Activated naive CD8-positive, alpha-beta T cell treated with anti-CD3 and anti-CD28 coated beads, Interleukin-2, amount 10 ng/mL, durations not matched to agents 7 days and 5 days (primary cell): ENCODE data around the gene RTP5. TPM values are rescaled to one million over a fixed set of nuclear protein-coding genes. Genes with fewer than 3 reads are reported as not detected.
"Not testable (repeated sequence)": the region's sequence is repeated elsewhere in the genome, so short reads cannot be mapped to it uniquely, and the experiment has no call there.

Experiments
- ATAC-seq: fragments of 150-1000 bp; cut with Tn5 transposase; one replicate; pipeline ENCODE4 v1.10.0; 2021; ENCODE audit warnings: low read depth, moderate library complexity
- POLR2A ChIA-PET: fragments of 350-600 bp; sonication (Branson Sonifier 250); formaldehyde crosslinking; loops from one replicate; lab custom pipeline; 2021; ENCODE audit warnings: antibody characterized with exemption; lab: Charles Lee
- DNase-seq: peaks from one replicate; pipeline ENCODE4 v3.0.0; 2021
- H3K27ac Mint-ChIP-seq: one replicate; pipeline ENCODE4 v1.8.0; 2022; ENCODE audit warnings: mild to moderate bottlenecking, mixed read lengths
- H3K27me3 Mint-ChIP-seq: one replicate; pipeline ENCODE4 v1.8.0; 2022; ENCODE audit warnings: mild to moderate bottlenecking, moderate library complexity, mixed read lengths
- H3K36me3 Mint-ChIP-seq: one replicate; pipeline ENCODE4 v1.8.0; 2021; ENCODE audit warnings: mild to moderate bottlenecking, mixed read lengths
- H3K4me1 Mint-ChIP-seq: one replicate; pipeline ENCODE4 v1.8.0; 2021; ENCODE audit warnings: mixed read lengths
- H3K4me3 Mint-ChIP-seq: one replicate; pipeline ENCODE4 v1.8.0; 2022; ENCODE audit warnings: mild to moderate bottlenecking, moderate library complexity, mixed read lengths
- H3K9me3 Mint-ChIP-seq: one replicate; pipeline ENCODE4 v1.8.0; 2021; ENCODE audit warnings: mixed read lengths
- total RNA-seq, 2 experiments: library from RNA; stranded (reverse); gene quantifications; one replicate each; pipeline ENCODE4 v1.2.3, GENCODE V29; 2021

The RTP5 gene
- total RNA-seq, 2 experiments from 2014 or later: 0.53 to 0.60 TPM

- POLR2A ChIA-PET: no interaction called here
- ATAC-seq (no peak), DNase-seq (peak; percentile 14)
- Mint-ChIP-seq H3K9me3 (no peaks in the 10 kb centered on the region), H3K4me1 (no peaks in the 10 kb centered on the region), H3K27me3 (no peaks in the 10 kb centered on the region), H3K4me3 (no peak overlapping the region), H3K36me3 (no peaks in the 10 kb centered on the region), H3K27ac (no peak overlapping the region)
Observed at GRCh38 chr2:241904791-241905710, 35.5 kb downstream of the RTP5 start.

GRCh38 chr2:241905716-241906377, 36.3 kb downstream of the RTP5 start:
- Mint-ChIP-seq H3K27ac (no peak overlapping the region), H3K9me3 (no peaks in the 10 kb centered on the region), H3K36me3 (peaks cover 4% of the 10 kb centered on the region), H3K4me3 (no peak overlapping the region), H3K4me1 (no peaks in the 10 kb centered on the region), H3K27me3 (no peaks in the 10 kb centered on the region)
- ATAC-seq (no peak), DNase-seq (peak; percentile 21)
- POLR2A ChIA-PET: no interaction called here

- H3K4me1 Mint-ChIP-seq, H3K9me3 Mint-ChIP-seq, H3K4me3 Mint-ChIP-seq, H3K36me3 Mint-ChIP-seq, H3K27ac Mint-ChIP-seq, H3K27me3 Mint-ChIP-seq, ATAC-seq, POLR2A ChIA-PET: not testable (repeated sequence)
- peak; percentile 4 for DNase-seq
Observed at GRCh38 chr2:241906378-241906770, 36.8 kb downstream of the RTP5 start.

- POLR2A ChIA-PET: no interaction called here
- peaks cover 13% of the 10 kb centered on the region for H3K36me3 Mint-ChIP-seq
- DNase-seq: peak; percentile 2
- H3K27ac Mint-ChIP-seq: no peak overlapping the region
- H3K4me3 Mint-ChIP-seq: no peak overlapping the region
- no peaks in the 10 kb centered on the region for H3K4me1 Mint-ChIP-seq
- H3K27me3 Mint-ChIP-seq: no peaks in the 10 kb centered on the region
- ATAC-seq: no peak
- peaks cover 3% of the 10 kb centered on the region for H3K9me3 Mint-ChIP-seq
Observed at GRCh38 chr2:241906826-241907570, 37.5 kb downstream of the RTP5 start.

- H3K27me3 Mint-ChIP-seq, H3K9me3 Mint-ChIP-seq, ATAC-seq, POLR2A ChIA-PET, H3K4me3 Mint-ChIP-seq, H3K4me1 Mint-ChIP-seq, H3K27ac Mint-ChIP-seq: not testable (repeated sequence)
- DNase-seq: peak; percentile 2
- H3K36me3 Mint-ChIP-seq: peaks cover 15% of the 10 kb centered on the region
Observed at GRCh38 chr2:241907831-241908230, 38.3 kb downstream of the RTP5 start.

GRCh38 chr2:241908686-241909420, 39.3 kb downstream of the RTP5 start:
- no peaks in the 10 kb centered on the region for H3K27me3 Mint-ChIP-seq
- ATAC-seq (no peak), DNase-seq (peak; percentile 12)
- H3K4me3 Mint-ChIP-seq: no peak overlapping the region
- peaks cover 17% of the 10 kb centered on the region for H3K36me3 Mint-ChIP-seq
- H3K27ac Mint-ChIP-seq: no peak overlapping the region
- no peaks in the 10 kb centered on the region for H3K4me1 Mint-ChIP-seq
- POLR2A ChIA-PET: no interaction called here
- peaks cover 5% of the 10 kb centered on the region for H3K9me3 Mint-ChIP-seq

- Mint-ChIP-seq H3K36me3 (peaks cover 17% of the 10 kb centered on the region), H3K4me1 (no peaks in the 10 kb centered on the region), H3K4me3 (no peak overlapping the region), H3K27me3 (no peaks in the 10 kb centered on the region), H3K27ac (no peak overlapping the region), H3K9me3 (peaks cover 5% of the 10 kb centered on the region)
- POLR2A ChIA-PET: no interaction called here
- ATAC-seq (no peak), DNase-seq (peak; percentile 22)
Observed at GRCh38 chr2:241909769-241910168, 40.2 kb downstream of the RTP5 start.

- POLR2A ChIA-PET: no interaction called here
- ATAC-seq: no peak
- Mint-ChIP-seq H3K4me3 (no peak overlapping the region), H3K9me3 (peaks cover 5% of the 10 kb centered on the region), H3K27ac (no peak overlapping the region), H3K36me3 (peaks cover 17% of the 10 kb centered on the region), H3K4me1 (no peaks in the 10 kb centered on the region), H3K27me3 (no peaks in the 10 kb centered on the region)
- DNase-seq: peak; percentile 4
Observed at GRCh38 chr2:241910604-241911520, 41.3 kb downstream of the RTP5 start.

- H3K27ac Mint-ChIP-seq: no peak overlapping the region
- peaks cover 5% of the 10 kb centered on the region for H3K9me3 Mint-ChIP-seq
- peaks cover 19% of the 10 kb centered on the region for H3K36me3 Mint-ChIP-seq
- DNase-seq (no peak), ATAC-seq (no peak)
- H3K4me3 Mint-ChIP-seq: no peak overlapping the region
- no peaks in the 10 kb centered on the region for H3K4me1 Mint-ChIP-seq
- POLR2A ChIA-PET: no interaction called here
- no peaks in the 10 kb centered on the region for H3K27me3 Mint-ChIP-seq
Observed at GRCh38 chr2:241911551-241911950, 42.0 kb downstream of the RTP5 start.

- H3K4me1 Mint-ChIP-seq: no peaks in the 10 kb centered on the region
- POLR2A ChIA-PET: no interaction called here
- DNase-seq (no peak), ATAC-seq (no peak)
- no peaks in the 10 kb centered on the region for H3K27me3 Mint-ChIP-seq
- no peak overlapping the region for H3K4me3 Mint-ChIP-seq
- peaks cover 19% of the 10 kb centered on the region for H3K36me3 Mint-ChIP-seq
- no peak overlapping the region for H3K27ac Mint-ChIP-seq
- peaks cover 5% of the 10 kb centered on the region for H3K9me3 Mint-ChIP-seq
Observed at GRCh38 chr2:241912021-241912555, 42.6 kb downstream of the RTP5 start.

GRCh38 chr2:241913703-241914102, 44.2 kb downstream of the RTP5 start:
- Mint-ChIP-seq H3K4me1 (no peaks in the 10 kb centered on the region), H3K4me3 (no peak overlapping the region), H3K27ac (no peak overlapping the region), H3K9me3 (peaks cover 5% of the 10 kb centered on the region), H3K27me3 (no peaks in the 10 kb centered on the region), H3K36me3 (peaks cover 21% of the 10 kb centered on the region)
- ATAC-seq: no peak
- DNase-seq: no peak
- POLR2A ChIA-PET: no interaction called here

GRCh38 chr2:241914542-241914941, 45.0 kb downstream of the RTP5 start:
- peaks cover 21% of the 10 kb centered on the region for H3K36me3 Mint-ChIP-seq

More at GRCh38 chr2:241914542-241914941, 45.0 kb downstream of the RTP5 start:
- Mint-ChIP-seq H3K27ac (no peak overlapping the region), H3K27me3 (no peaks in the 10 kb centered on the region), H3K4me3 (no peak overlapping the region), H3K4me1 (no peaks in the 10 kb centered on the region), H3K9me3 (peaks cover 5% of the 10 kb centered on the region)
- DNase-seq (peak; percentile 15), ATAC-seq (no peak)
- POLR2A ChIA-PET: no interaction called here
